Smooth muscle cell (in vitro differentiated cells): Measurements from ENCODE around the gene CEP41. TPM values are rescaled to one million over a fixed set of nuclear protein-coding genes. Genes with fewer than 3 reads are reported as not detected.

Experiments used
- DNase-seq: peaks from one replicate; lab custom pipeline; 2025; ENCODE audit not compliant: unreplicated experiment; lab: John Stamatoyannopoulos, UW
- H2AFZ ChIP-seq: fragments of 200-600 bp; sonication (generic); 2 replicates; pipeline ENCODE4 v1.6.0; 2016; ENCODE audit warnings: antibody characterized with exemption, low read depth, mild to moderate bottlenecking
- H3F3A ChIP-seq: fragments of 200-600 bp; sonication (generic); 2 replicates; pipeline ENCODE4 v1.6.0; 2017; ENCODE audit warnings: antibody characterized with exemption, low read depth
- H3K27ac ChIP-seq: fragments of 200-600 bp; sonication (generic); 2 replicates; pipeline ENCODE4 v1.5.1; 2016; ENCODE audit warnings: low read depth, mild to moderate bottlenecking
- H3K27me3 ChIP-seq: fragments of 200-600 bp; sonication (generic); 2 replicates; pipeline ENCODE4 v1.6.1; 2016; ENCODE audit warnings: low read depth, mild to moderate bottlenecking
- H3K36me3 ChIP-seq: fragments of 200-600 bp; sonication (generic); 2 replicates; pipeline ENCODE4 v1.5.1; 2016; ENCODE audit warnings: low read depth
- H3K4me1 ChIP-seq: fragments of 200-600 bp; sonication (generic); 2 replicates; pipeline ENCODE4 v1.5.1; 2016; ENCODE audit warnings: low read depth
- H3K4me2 ChIP-seq: fragments of 200-600 bp; sonication (generic); 2 replicates; pipeline ENCODE4 v1.6.0; 2016; ENCODE audit warnings: mild to moderate bottlenecking
- H3K4me3 ChIP-seq: fragments of 200-600 bp; sonication (generic); 2 replicates; pipeline ENCODE4 v1.5.1; 2016; ENCODE audit warnings: mild to moderate bottlenecking
- H3K79me2 ChIP-seq: fragments of 200-600 bp; sonication (generic); 2 replicates; pipeline ENCODE4 v1.6.0; 2016; ENCODE audit warnings: low read depth, mild to moderate bottlenecking
- H3K9ac ChIP-seq: fragments of 200-600 bp; sonication (generic); 2 replicates; pipeline ENCODE4 v1.6.0; 2016; ENCODE audit warnings: low read depth
- H3K9me3 ChIP-seq: fragments of 200-600 bp; sonication (generic); replicated peaks from 2 replicates; pipeline ENCODE4 v1.5.1; 2016; ENCODE audit warnings: low read depth
- H4K20me1 ChIP-seq: fragments of 200-600 bp; sonication (generic); 2 replicates; pipeline ENCODE4 v1.6.0; 2016; ENCODE audit warnings: low read depth
- WGBS: methylation state at CpG from one replicate; pipeline ENCODE4 v1.1.7; 2016; ENCODE audit warnings: low lambda C conversion rate; 5-methylcytosine and 5-hydroxymethylcytosine counted together
- polyA plus RNA-seq: library from polyadenylated mRNA; unstranded; fragments of >200 nt; fragmentation: Nextera tagmentation; extraction: Ambion mirVana; gene quantifications from 2 replicates; pipeline ENCODE4 v1.2.1, GENCODE V29; 2016
- total RNA-seq: library from RNA; depleted of rRNA; stranded (reverse); fragments of >200 nt; gene quantifications from 2 replicates; pipeline ENCODE4 v1.2.3, GENCODE V29; 2014
- TF ChIP-seq, protein P1 (sequence below): fragments of 200-600 bp; sonication (generic); IDR thresholded peaks from 2 replicates; pipeline ENCODE4 v1.5.1; 2017; ENCODE audit warnings: borderline replicate concordance, mild to moderate bottlenecking, antibody characterized with exemption; ENCODE audit not compliant: insufficient read depth, poor library complexity, severe bottlenecking

Gene CEP41
- total and polyA plus RNA-seq, 2 experiments from 2014 or later: 18.3 to 35.1 TPM

DNA sequence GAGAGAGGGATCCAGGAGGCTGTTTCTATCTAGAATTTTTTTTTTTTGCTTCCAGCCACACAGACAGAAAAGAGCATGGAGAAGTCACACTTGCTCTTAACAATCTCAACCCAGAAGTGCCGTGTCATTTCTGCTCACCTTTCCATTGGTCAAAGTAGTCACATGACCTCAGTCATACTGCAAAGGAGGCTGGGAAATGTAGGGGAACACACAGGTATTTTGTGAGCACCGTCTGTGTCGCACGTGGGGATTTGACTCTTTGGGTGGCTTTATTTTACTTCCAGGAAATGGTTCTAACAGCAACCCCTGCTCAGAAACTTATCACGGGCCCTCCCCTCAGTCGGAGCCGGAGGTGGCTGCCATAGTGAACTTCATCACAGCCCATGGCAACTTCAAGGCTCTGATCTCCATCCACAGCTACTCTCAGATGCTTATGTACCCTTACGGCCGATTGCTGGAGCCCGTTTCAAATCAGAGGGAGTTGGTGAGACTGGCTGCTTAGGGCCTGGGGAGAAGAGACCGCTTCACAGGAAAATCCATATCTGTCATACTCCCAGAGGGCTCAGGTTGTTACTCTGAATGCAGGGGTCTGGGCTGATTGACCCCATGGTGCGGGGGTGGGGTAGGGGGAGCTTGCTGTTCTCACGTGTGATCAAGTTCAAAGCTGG lies 73.6 kb downstream of the CEP41 start:
- Histone ChIP-seq H3F3A (peaks cover 35% of the 10 kb centered on the region), H3K4me3 (no peak overlapping the region), H3K9me3 (no peaks in the 10 kb centered on the region), H3K4me1 (peaks cover 26% of the 10 kb centered on the region), H3K79me2 (no peaks in the 10 kb centered on the region), H3K36me3 (no peaks in the 10 kb centered on the region), H3K4me2 (no peak overlapping the region), H3K27ac (no peak overlapping the region), H4K20me1 (no peaks in the 10 kb centered on the region), H3K9ac (no peak overlapping the region), H3K27me3 (no peaks in the 10 kb centered on the region), H2AFZ (no peak overlapping the region)
- WGBS: 96% methylated on average over 13 of the region's 13 CpGs
- TF ChIP-seq, protein P1, sequence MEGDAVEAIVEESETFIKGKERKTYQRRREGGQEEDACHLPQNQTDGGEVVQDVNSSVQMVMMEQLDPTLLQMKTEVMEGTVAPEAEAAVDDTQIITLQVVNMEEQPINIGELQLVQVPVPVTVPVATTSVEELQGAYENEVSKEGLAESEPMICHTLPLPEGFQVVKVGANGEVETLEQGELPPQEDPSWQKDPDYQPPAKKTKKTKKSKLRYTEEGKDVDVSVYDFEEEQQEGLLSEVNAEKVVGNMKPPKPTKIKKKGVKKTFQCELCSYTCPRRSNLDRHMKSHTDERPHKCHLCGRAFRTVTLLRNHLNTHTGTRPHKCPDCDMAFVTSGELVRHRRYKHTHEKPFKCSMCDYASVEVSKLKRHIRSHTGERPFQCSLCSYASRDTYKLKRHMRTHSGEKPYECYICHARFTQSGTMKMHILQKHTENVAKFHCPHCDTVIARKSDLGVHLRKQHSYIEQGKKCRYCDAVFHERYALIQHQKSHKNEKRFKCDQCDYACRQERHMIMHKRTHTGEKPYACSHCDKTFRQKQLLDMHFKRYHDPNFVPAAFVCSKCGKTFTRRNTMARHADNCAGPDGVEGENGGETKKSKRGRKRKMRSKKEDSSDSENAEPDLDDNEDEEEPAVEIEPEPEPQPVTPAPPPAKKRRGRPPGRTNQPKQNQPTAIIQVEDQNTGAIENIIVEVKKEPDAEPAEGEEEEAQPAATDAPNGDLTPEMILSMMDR: no peak
- no peak for DNase-seq

DNA sequence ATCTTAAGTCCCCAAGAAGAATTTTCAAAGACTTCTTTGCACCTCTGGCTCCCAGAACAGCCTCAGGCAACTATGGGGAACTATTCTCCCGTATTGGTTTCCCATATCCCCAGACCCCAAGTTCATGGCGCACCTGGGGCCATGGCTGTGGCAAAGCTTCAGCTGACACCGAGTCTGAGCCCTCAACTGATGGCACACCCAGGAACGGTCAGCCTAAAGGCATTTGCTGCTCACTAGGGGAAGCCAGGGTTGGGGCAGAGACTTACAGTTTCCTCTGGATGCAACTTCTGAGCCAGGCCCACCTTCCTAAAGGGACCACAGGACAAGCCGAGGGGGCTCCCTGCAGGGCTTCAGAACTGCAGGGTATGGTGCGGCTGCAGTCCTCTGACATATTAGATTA lies 74.3 kb downstream of the CEP41 start:
- DNase-seq: no peak
- no peak overlapping the region for H3K4me3 ChIP-seq
- H3K27me3 ChIP-seq: no peaks in the 10 kb centered on the region
- H3K27ac ChIP-seq: peak overlapping the region; percentile 94
- H3K9ac ChIP-seq: no peak overlapping the region
- H3F3A ChIP-seq: peaks cover 29% of the 10 kb centered on the region
- no peaks in the 10 kb centered on the region for H3K36me3 ChIP-seq
- peaks cover 22% of the 10 kb centered on the region for H3K4me1 ChIP-seq
- TF ChIP-seq, protein P1: no peak
- H3K4me2 ChIP-seq: peak overlapping the region; percentile 1
- H3K79me2 ChIP-seq: no peaks in the 10 kb centered on the region
- 83% methylated on average over 6 of the region's 6 CpGs for WGBS
- no peaks in the 10 kb centered on the region for H4K20me1 ChIP-seq
- H2AFZ ChIP-seq: no peak overlapping the region
- H3K9me3 ChIP-seq: no peaks in the 10 kb centered on the region

DNA sequence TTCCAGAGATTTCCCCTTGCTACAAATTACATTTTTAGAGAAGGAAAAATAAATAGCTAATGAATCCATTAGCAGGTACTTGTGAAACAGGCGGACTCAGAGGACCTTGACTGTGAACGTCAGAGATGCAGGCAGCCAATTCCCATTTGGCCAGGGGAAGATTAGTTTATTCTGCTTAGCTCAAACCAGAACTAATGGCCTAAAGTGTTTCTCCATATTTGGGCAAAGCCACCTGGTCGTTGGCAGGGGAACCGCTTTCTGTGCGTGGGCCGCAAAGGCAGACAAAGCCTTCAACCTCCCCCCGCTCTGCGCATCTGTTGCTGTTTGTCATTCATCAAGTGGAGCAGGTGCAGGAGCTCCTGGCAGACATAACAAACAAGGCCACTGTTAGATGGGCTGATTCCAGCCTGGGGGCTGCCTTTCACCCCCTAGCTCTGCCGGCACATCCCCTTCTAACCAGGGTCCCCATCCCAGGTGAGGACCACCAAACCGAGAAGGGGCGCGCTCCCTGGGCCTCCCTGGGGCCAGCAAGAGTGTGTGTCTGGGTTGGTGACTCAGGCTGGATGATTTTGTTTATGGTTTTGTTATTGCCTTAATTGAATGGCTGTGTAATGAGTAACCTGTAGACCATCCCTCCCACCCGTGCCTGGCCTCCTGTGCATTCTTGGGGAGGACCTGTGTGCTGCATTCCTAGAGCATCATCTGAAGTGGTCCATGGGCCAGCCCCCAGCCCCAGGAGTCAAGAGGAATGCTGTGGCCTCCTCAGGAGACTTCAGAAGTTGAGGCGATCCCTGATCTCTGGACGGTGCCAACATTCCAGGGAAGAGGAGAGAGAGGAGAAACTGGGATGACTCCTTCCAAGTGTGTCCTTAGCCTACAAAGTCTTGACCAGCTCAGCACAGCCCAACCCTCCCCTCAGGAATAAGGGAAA lies 75.0 kb downstream of the CEP41 start:
- H3K36me3 ChIP-seq: no peaks in the 10 kb centered on the region
- peak overlapping the region; percentile 94 for H3K27ac ChIP-seq
- H4K20me1 ChIP-seq: no peaks in the 10 kb centered on the region
- peaks cover 23% of the 10 kb centered on the region for H3F3A ChIP-seq
- peak overlapping the region; percentile 59 for H3K9ac ChIP-seq
- peaks cover 22% of the 10 kb centered on the region for H3K4me1 ChIP-seq
- no peaks in the 10 kb centered on the region for H3K27me3 ChIP-seq
- no peak overlapping the region for H2AFZ ChIP-seq
- TF ChIP-seq, protein P1: no peak
- WGBS: 53% methylated on average over 15 of the region's 15 CpGs
- H3K79me2 ChIP-seq: no peaks in the 10 kb centered on the region
- H3K9me3 ChIP-seq: peaks cover under 1% of the 10 kb centered on the region
- peak overlapping the region; percentile 61 for H3K4me2 ChIP-seq
- H3K4me3 ChIP-seq: no peak overlapping the region
- no peak for DNase-seq
